GM19023 (cell line): ENCODE results near the gene FGF9.

Experiments used
- ATAC-seq: cut with Tn5 transposase; IDR thresholded peaks from one replicate; pipeline ENCODE4 v1.9.1; 2021; ENCODE audit warnings: mild to moderate bottlenecking, moderate library complexity; ENCODE audit not compliant: unreplicated experiment

Gene FGF9

GRCh38 chr13:21670883-21671619, at the start of gene FGF9:
FGF9 (plus strand) TSS chr13:21671073; CDS start chr13:21671913, 840 bp downstream.
- ATAC-seq = peak; percentile 72

GRCh38 chr13:21625366-21625765, 45.5 kb upstream of the FGF9 start:
- no peak for ATAC-seq

GRCh38 chr13:21632196-21632595, 38.7 kb upstream of the FGF9 start:
- no peak for ATAC-seq

DNA sequence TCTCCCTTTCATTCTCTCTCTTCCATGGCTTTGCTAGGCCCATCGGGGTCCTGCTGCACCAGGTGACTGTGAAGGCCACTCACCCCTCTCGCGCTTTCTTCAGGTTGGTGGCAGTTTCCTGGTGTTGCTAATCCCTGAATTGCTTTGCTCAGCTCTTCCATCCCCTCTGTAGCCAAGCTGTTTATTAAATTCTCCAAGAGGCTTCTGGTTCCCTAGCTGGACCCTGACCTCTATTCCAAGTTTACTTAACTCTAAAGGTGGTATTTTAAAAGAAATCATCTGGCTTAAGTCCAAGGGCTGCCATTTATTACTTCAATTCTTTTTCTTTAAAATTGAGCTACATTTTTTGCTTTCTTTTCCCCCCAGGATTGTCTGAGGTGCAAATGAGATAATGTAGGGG, 34.2 kb upstream of the FGF9 start:
- ATAC-seq = no peak

- ATAC-seq = no peak
Measured at GRCh38 chr13:21637296-21637695, 33.6 kb upstream of the FGF9 start.

DNA sequence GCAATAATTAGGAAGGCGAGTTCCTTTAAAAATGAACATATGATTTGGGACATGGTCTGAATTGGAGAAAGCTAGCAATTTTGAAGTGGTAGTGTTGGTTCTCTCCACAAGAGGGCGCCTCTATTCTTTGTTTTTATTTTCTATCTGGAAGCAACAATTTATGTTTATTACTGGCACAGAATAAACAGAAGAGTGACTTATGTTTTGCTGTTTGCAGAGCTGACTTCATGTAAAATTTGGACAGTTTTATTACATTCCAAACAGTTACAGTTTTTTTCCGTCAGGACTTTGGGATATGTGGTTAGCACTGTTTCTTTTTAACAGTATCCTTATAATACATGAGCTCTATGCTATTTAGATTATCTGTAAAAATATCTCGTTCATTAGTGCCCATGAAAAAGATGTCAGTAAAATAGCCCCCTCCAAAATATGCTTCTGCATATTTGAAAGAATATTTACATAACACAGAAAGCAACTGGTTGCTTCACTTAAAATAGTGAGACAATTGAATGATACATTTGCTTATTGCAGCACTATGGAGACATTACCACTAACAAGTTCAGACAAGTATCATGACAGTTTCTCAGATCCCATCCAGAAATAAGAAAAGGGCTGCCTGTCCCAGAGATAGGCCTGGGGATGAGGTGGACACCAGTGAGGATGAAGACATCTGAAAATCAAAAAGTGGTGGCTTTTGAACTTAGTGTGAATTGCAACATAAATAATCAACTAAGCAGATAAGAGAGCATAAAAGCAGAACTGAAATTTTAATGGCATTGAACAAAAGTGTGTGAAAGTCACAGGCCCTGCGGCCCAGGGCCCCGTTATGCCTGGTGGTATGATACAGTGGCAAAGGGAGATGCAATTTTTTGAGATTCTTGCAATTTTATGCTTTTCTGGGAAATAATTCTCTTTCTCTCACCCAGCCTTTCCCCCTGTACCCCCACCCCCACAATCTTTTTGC, 32.3 kb upstream of the FGF9 start:
- no peak for ATAC-seq

DNA sequence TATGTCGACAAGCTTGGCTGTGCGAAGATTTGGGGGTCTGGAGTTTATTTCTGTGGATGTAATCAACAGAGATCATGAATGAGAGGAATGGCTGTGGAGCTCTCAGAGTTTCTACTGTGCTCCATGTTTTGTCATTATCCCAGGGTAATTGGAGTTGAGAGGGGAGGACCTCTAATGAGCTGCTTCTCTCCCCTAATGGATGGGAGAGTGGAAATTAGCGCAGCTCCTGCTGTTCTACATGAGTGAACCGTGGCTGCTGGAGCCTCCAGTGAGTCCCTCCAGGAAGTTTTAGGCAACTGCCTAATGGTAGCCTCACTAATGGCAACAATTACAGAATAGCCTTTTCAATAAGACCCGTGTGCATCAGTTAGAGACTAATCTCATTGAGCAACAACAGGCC, 31.3 kb upstream of the FGF9 start:
- ATAC-seq = no peak

- ATAC-seq = no peak
Measured at GRCh38 chr13:21641629-21642028, 29.2 kb upstream of the FGF9 start.

GRCh38 chr13:21657538-21657937, 13.3 kb upstream of the FGF9 start:
- ATAC-seq = no peak

GRCh38 chr13:21659087-21659486, 11.8 kb upstream of the FGF9 start:
- no peak for ATAC-seq

GRCh38 chr13:21661097-21661909, 9.6 kb upstream of the FGF9 start:
- no peak for ATAC-seq

GRCh38 chr13:21663197-21663596, 7.7 kb upstream of the FGF9 start:
- ATAC-seq = no peak

DNA sequence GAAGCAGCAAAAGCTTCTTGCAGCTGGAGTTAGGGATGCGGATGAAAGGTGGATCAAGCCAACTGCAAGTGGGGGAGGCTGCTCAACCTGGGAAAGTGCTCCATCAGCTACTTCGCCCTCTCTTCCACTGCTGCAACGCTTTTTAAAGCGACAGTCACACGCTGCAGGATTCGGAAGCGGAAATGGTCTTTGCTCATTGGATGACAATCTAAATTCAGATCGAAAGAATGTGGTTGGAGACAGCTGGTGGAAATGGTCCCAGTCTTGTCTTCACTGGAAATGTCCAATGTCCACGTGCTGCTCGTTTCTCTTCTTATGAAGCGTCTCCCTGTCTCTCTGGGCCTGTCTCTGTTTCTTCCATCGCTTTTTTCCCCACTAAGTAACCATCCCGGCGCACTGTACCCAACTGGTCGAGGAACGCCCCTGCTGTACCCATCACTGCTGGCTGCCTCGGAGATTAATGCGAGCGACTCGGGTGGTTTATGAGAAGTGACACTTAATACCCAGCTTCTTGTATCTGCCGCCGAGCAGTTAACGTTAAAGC, 2.1 kb upstream of the FGF9 start:
- no peak for ATAC-seq

DNA sequence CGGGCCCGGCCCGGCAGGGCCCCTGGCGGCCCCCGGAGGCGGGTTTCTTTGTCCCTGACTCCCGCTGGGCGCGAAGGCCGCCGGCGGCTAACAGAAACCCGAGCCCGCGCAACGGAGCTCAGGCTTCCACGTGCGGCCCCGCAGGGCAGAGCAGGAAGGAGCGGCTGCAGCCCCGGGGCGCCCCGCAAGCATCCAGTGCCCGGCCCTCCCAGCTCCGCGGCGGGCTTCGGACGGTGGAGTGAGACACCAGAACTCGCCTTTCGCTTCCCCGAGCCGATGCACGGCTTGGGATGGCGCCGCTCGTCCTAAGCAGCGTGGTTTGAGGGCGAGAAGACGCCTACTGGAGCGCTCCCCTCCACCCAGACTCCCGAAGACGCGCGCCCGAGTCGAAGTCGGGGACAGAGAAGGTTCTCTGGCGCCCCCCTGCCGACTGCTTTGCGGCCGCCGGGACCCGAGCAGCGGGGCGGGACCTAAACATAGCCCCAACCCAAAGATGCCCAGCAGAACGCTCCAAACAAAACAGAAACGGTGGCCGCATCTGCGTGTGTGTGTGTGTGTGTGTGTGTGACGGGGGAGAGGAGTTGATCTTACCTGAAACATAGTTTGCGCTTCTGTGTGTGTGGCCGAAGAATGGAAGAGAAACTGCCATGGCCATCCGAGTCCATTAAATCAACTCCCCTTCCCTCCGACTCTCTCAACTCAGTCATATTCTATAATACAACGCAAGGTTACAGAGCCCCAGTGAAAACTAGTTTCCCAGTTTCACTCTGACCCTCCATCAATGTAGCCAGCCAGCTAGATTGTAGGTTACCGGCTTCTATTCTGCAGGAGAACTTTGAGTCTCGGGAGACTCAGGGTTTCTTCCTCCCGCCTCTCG, 629 bp upstream of the FGF9 start:
- peak; percentile 33 for ATAC-seq

DNA sequence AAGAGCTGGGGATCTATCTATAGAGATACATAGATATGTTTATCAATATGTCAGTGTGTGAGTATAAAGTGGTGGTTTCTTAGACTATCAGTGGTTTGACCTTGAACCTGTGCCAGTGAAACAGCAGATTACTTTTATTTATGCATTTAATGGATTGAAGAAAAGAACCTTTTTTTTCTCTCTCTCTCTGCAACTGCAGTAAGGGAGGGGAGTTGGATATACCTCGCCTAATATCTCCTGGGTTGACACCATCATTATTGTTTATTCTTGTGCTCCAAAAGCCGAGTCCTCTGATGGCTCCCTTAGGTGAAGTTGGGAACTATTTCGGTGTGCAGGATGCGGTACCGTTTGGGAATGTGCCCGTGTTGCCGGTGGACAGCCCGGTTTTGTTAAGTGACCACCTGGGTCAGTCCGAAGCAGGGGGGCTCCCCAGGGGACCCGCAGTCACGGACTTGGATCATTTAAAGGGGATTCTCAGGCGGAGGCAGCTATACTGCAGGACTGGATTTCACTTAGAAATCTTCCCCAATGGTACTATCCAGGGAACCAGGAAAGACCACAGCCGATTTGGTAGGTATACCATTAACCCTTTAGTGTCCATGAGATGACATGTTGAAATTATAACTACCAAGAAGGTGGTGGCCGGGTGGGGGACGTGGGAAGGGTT, 880 bp downstream of the FGF9 start:
- ATAC-seq = no peak

- ATAC-seq = no peak
Measured at GRCh38 chr13:21672287-21672680, 1.4 kb downstream of the FGF9 start.

GRCh38 chr13:21672796-21673538, 2.1 kb downstream of the FGF9 start:
- no peak for ATAC-seq

- peak; percentile 20 for ATAC-seq
Measured at GRCh38 chr13:21673539-21673788, 2.6 kb downstream of the FGF9 start.
